Kidney (tissue), 14 donors: ENCODE results near the gene NEK8. TPM values are rescaled to one million over a fixed set of nuclear protein-coding genes. Genes with fewer than 3 reads are reported as not detected.
A peak's percentile ranks its signal among the peaks of the same experiment; 100 is the strongest.

Experiments
- DNase-seq, 5 donors: peaks; one replicate each; pipeline ENCODE4 v3.0.0-alpha.2; 2013 to 2020
- FAIRE-seq: peaks from 2 replicates; lab custom pipeline; 2012; peaks lifted over from hg19 to GRCh38; lab: Jason Lieb, UNC
- H3K27ac ChIP-seq, 2 donors: one replicate each; pipeline ENCODE4 v1.7.0; 2013; ENCODE audit warnings: low read depth in 2 of 2, low read length in 2 of 2, inconsistent platforms in 1 of 2
- H3K27me3 ChIP-seq: one replicate; pipeline ENCODE4 v1.7.1; 2013; ENCODE audit warnings: low read length, inconsistent platforms; ENCODE audit not compliant: control insufficient read depth, insufficient read depth
- H3K36me3 ChIP-seq, 3 donors: one replicate each; pipeline versions ENCODE4 v1.7.0 to v1.7.1; 2013; ENCODE audit warnings: low read length in 3 of 3, control low read depth in 1 of 3, inconsistent platforms in 1 of 3; ENCODE audit not compliant: insufficient read depth in 3 of 3, control insufficient read depth in 2 of 3
- H3K4me1 ChIP-seq, 3 donors: one replicate each; pipeline versions ENCODE4 v1.7.0 to v1.7.1; 2013; ENCODE audit warnings: low read length in 3 of 3, inconsistent platforms in 1 of 3, low read depth in 1 of 3; ENCODE audit not compliant: control insufficient read depth in 2 of 3, insufficient read depth in 2 of 3
- H3K4me3 ChIP-seq, 3 donors: one replicate each; pipeline versions ENCODE4 v1.7.0 to v1.8.1; 2013; ENCODE audit warnings: low read length in 3 of 3, control low read depth in 1 of 3, inconsistent platforms in 1 of 3
- H3K9ac ChIP-seq, 3 donors: one replicate each; pipeline versions ENCODE4 v1.7.0 to v1.7.1; 2013; ENCODE audit warnings: low read length in 3 of 3, control low read depth in 1 of 3, inconsistent platforms in 1 of 3
- H3K9me3 ChIP-seq, 3 donors: one replicate each; pipeline versions ENCODE4 v1.7.0 to v1.7.1; 2013; ENCODE audit warnings: low read length in 3 of 3, control low read depth in 1 of 3, inconsistent platforms in 1 of 3; ENCODE audit not compliant: control insufficient read depth in 2 of 3, insufficient read depth in 1 of 3
- CTCF ChIP-seq: IDR thresholded peaks from 3 replicates; pipeline ENCODE4 v1.5.1; 2012; ENCODE audit warnings: mild to moderate bottlenecking, moderate library complexity, borderline replicate concordance; ENCODE audit not compliant: insufficient read depth; ENCODE audit errors: extremely low read depth
- intact Hi-C: fragments of 100-400 bp; cut with DNase I; formaldehyde crosslinking; loops from one replicate; pipeline ENCODE4 v1.11.1; 2022
- polyA plus RNA-seq: library from polyadenylated mRNA; stranded (reverse); fragments of 350-450 nt; fragmentation: Illumina TruSeq; extraction: RNeasy Lipid Tissue Mini Kit (QIAGEN cat#74804); gene quantifications from one replicate; pipeline ENCODE4 v1.2.3, GENCODE V29; 2014; ENCODE audit warnings: low read depth, low replicate concordance; ENCODE audit not compliant: insufficient read depth
- total RNA-seq: library from RNA; stranded (reverse); fragmentation: NEBNext Ultra II Directional; extraction: Animal tissue kit (Norgen Biotek cat#: 25700); gene quantifications from one replicate; pipeline ENCODE4 v1.2.1, GENCODE V29; 2021
- donor health status: control.
- donor health status: control.
- donor health status: control.
- donor health status: control.
- donor health status: control.
- donor health status: DM: yes; HTN: yes; CAD: no.
- donor health status: Normal renal cell carcinoma (clear cell type).

Gene NEK8
- total and polyA plus RNA-seq, 2 donors from 2014 or later = 4.7 to 20.6 TPM

DNA sequence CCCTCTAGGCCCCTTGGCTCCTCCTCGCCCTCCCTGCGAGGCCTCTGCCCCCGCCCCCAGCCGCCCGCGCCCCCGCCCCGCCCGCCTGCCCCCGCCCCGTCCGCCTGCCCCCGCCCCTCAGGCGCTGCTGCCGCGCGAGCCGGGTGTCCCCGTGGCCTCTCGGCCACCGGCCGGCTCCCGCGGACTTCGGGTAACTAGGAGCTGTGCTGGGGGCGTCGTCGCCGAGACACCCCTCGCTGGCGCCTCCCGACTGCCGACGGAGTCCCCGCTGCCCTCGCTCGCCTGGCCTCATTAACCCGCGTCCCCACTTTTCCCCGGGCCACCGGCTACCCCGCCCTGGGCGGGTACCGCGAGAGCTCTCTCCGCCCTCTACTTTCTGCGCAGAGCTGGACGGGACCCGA lies 2.4 kb upstream of the NEK8 start, which contains the start of gene TLCD1:
TSS of gene TLCD1 (minus strand) at position 8 of the 401 bp plus-strand sequence. CDS start 136 bp downstream, outside the sequence.
- peaks cover 8 to 23% (median 16%) of the 10 kb centered on the region in 3 donors for H3K36me3 ChIP-seq
- H3K27ac ChIP-seq = peak within 1 kb of the TSS; percentile 96 to 99
- TF ChIP-seq CTCF = no peak
- no peaks in the 10 kb centered on the region for H3K27me3 ChIP-seq
- intact Hi-C loops = no loop called here
- no peaks in the 10 kb centered on the region for H3K9me3 ChIP-seq
- peak within 1 kb of the TSS in 2 of 3 donors; percentile 67 to 68 for H3K9ac ChIP-seq
- peaks cover 0 to 21% (median 3%) of the 10 kb centered on the region in 3 donors for H3K4me1 ChIP-seq
- DNase-seq (peak; percentile 83 to 95 (median 84)), FAIRE-seq (no peak)
- peak within 1 kb of the TSS; percentile 58 to 95 (median 75) for H3K4me3 ChIP-seq

DNA sequence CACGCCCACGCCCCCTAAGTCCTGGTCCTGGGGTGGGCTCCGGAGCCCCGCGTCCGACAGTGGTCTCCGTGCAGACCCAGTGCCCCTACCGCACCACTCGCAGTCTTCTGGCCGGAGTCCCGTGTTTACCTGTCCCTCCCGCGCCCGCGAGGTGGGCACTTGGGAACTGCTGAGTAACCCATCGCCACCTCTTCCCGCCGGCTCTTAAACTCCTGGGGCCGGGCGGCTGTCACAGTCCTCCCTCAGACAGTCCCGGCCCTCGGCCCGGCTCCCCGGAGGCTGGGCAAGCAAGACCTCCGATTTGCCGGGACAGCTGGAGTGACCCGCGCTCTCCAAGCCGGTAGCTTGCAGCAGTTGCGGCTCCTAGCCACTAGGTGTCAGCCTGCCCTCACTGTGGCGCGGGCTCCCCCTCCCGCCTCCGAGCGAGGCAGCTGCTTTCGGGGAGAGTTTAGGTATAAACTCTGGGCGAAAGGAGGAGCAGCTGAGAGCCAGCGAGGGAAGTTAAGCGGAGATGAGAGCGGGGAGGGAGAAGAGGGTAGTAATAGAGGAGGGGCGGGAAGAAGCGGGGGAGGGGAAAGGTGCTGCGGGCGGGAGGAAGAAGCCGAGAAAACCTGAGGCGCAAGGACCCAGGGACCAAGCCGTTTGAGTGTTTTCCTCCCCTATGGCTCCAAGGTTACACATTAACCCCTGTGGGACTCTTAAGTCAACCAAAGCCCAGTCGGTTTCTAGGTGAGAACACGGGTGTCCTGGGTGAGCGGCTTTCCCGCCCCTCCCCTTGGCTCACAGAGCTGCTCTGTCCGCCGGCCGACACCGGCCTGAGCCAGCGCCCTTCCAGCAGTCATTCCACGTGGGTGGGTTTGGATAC lies 1.7 kb upstream of the NEK8 start:
- peak; percentile 98 for DNase-seq
- H3K9me3 ChIP-seq = no peaks in the 10 kb centered on the region
- intact Hi-C loops = no loop called here
- peak; percentile 100 for TF ChIP-seq CTCF
- H3K36me3 ChIP-seq = peaks cover 5 to 23% (median 11%) of the 10 kb centered on the region in 3 donors
- H3K4me1 ChIP-seq = peaks cover 0 to 16% (median 0%) of the 10 kb centered on the region in 3 donors
- FAIRE-seq = no peak
- peak overlapping the region; percentile 58 to 95 (median 75) for H3K4me3 ChIP-seq
- H3K27me3 ChIP-seq = no peaks in the 10 kb centered on the region
- peak overlapping the region; percentile 96 to 99 for H3K27ac ChIP-seq
- peak overlapping the region; percentile 15 to 62 (median 34) for H3K9ac ChIP-seq

GRCh38 chr17:28729950-28730330 lies 1.4 kb downstream of the NEK8 start:
- Histone ChIP-seq H3K4me1 (peaks cover 0 to 15% (median 0%) of the 10 kb centered on the region in 3 donors), H3K27ac (no peak overlapping the region), H3K9me3 (no peaks in the 10 kb centered on the region), H3K27me3 (no peaks in the 10 kb centered on the region), H3K4me3 (no peak overlapping the region), H3K9ac (no peak overlapping the region), H3K36me3 (peaks cover 0 to 2% (median 0%) of the 10 kb centered on the region in 3 donors)
- no peak for DNase-seq
- no peak for FAIRE-seq
- intact Hi-C loops = no loop called here
- TF ChIP-seq CTCF = no peak
